ENCODE results near the gene NTM. TPM values are rescaled to one million over a fixed set of nuclear protein-coding genes. Genes with fewer than 3 reads are reported as not detected.

The NTM gene
- total and polyA plus RNA-seq, 2 of the 8 experiments (the other 6 are each of a cell fraction or from before 2014, with no cell fraction given), result 13.4 to 20.0 TPM

GRCh38 chr11:131999084-131999483, 628.7 kb downstream of the NTM start (continued):
- TF ChIP-seq ATF2 (IDR thresholded peaks at IDR 0.05; ENCODE audit: low read length), result no peak
- no peak for TF ChIP-seq TBP (IDR thresholded peaks at IDR 0.05; ENCODE audit: low read depth, low read length)
- no peak for TF ChIP-seq ZNF274 (IDR thresholded peaks at IDR 0.05; ENCODE audit: borderline replicate concordance, extremely low read depth, low read length)
- TF ChIP-seq JUN (IDR thresholded peaks at IDR 0.05; ENCODE audit: low read depth, low read length), result no peak
